ENCODE data around the gene CACNA1S.

Gene CACNA1S

GRCh38 chr1:201007481-201007880, 104.7 kb downstream of the CACNA1S start:
- DNase-seq: no peak

GRCh38 chr1:201006450-201006849, 105.8 kb downstream of the CACNA1S start:
- DNase-seq: no peak

- DNase-seq: no peak
These were observed 107.5 kb downstream of the CACNA1S start for GRCh38 chr1:201004732-201005131.

GRCh38 chr1:201004154-201004553, 108.1 kb downstream of the CACNA1S start:
- no peak for DNase-seq

- DNase-seq: no peak
These were observed 109.7 kb downstream of the CACNA1S start for GRCh38 chr1:201002510-201002909.

GRCh38 chr1:201001962-201002361, 110.3 kb downstream of the CACNA1S start:
- DNase-seq: no peak

GRCh38 chr1:201000391-201000790, 111.8 kb downstream of the CACNA1S start:
- DNase-seq: no peak

GRCh38 chr1:200999667-201000066, 112.6 kb downstream of the CACNA1S start:
- DNase-seq: no peak

GRCh38 chr1:200998323-200998722, 113.9 kb downstream of the CACNA1S start:
- DNase-seq: no peak

- no peak for DNase-seq
These were observed 119.7 kb downstream of the CACNA1S start for GRCh38 chr1:200992382-200993048.

- DNase-seq: no peak
These were observed 121.1 kb downstream of the CACNA1S start for GRCh38 chr1:200991097-200991614.

- no peak for DNase-seq
These were observed 122.1 kb downstream of the CACNA1S start for GRCh38 chr1:200990114-200990513.
